ENCODE data around the gene GRIP1. TPM values are rescaled to one million over a fixed set of nuclear protein-coding genes. Genes with fewer than 3 reads are reported as not detected.

GRIP1 gene
- total and polyA plus RNA-seq, 10 of the 15 experiments (the other 5 are each of a cell fraction or from before 2014, with no cell fraction given) = 0.05 to 0.85 (median 0.50) TPM; not detected in 7

- TF ChIP-seq NFYB (IDR thresholded peaks at IDR 0.05; ENCODE audit: insufficient read depth, low read depth, low read length) (peak; percentile 56), BHLHE40 (IDR thresholded peaks at IDR 0.05; ENCODE audit: borderline replicate concordance in 1 of 2, low read depth in 2 of 2, low read length in 1 of 2) (no peak), KDM1A (IDR thresholded peaks at IDR 0.05; ENCODE audit: borderline replicate concordance) (no peak), KAT2A (conservative IDR thresholded peaks at IDR 0.05; ENCODE audit: control insufficient read depth, low read depth, low read length) (no peak), NFYA (IDR thresholded peaks at IDR 0.05; ENCODE audit: borderline replicate concordance, low read depth, low read length) (no peak)
Observed at GRCh38 chr12:66467932-66468331, 210.9 kb downstream of the GRIP1 start (continued).

GRCh38 chr12:66461331-66461730 lies 217.5 kb downstream of the GRIP1 start:
- no peak for ATAC-seq
- no peak overlapping the region for H3K4me2 ChIP-seq (ENCODE audit: control insufficient read depth, insufficient read depth)
- RAD21 ChIA-PET (ENCODE audit: unreplicated experiment) = no interaction called here
- BruUV-seq (replicated peaks) = no TSS peak
- FAIRE-seq = no peak
- no peaks in the 10 kb centered on the region for H3K9me3 ChIP-seq (replicated peaks; ENCODE audit: control insufficient read depth, insufficient read depth, low read length)
- CTCF ChIA-PET = interaction anchor here (1.0 kb wide), 1 partner anchor 9 kb away, joined by 3 read pairs; no protein-coding TSS in a partner anchor
- H2AFZ ChIP-seq (ENCODE audit: control insufficient read depth, low read depth, low read length) = no peak overlapping the region
- intact Hi-C loops (cut with micrococcal nuclease; ENCODE audit: unreplicated experiment) (no loop called here), in situ Hi-C loops (cut with MboI) (no loop called here)
- no peak for TF ChIP-seq NFYB (IDR thresholded peaks at IDR 0.05; ENCODE audit: insufficient read depth, low read depth, low read length)
- TF ChIP-seq ATF3 (IDR thresholded peaks at IDR 0.05; ENCODE audit: borderline replicate concordance, extremely low read depth, low read depth, low read length) = no peak
- TF ChIP-seq SMC3 (IDR thresholded peaks at IDR 0.05; ENCODE audit: borderline replicate concordance, low read length) = no peak
- no peak for TF ChIP-seq CHD1 (IDR thresholded peaks at IDR 0.05; ENCODE audit: low read depth, low read length)
- TF ChIP-seq HDAC6 (IDR thresholded peaks at IDR 0.05; ENCODE audit: unreplicated experiment) = no peak
- TF ChIP-seq MEF2A (IDR thresholded peaks at IDR 0.05; ENCODE audit: insufficient read depth, low read depth, low read length) = no peak
- TF ChIP-seq POU2F2 (IDR thresholded peaks at IDR 0.05; ENCODE audit: borderline replicate concordance, low read depth, low read length) = no peak
- no peak for TF ChIP-seq RAD51 (IDR thresholded peaks at IDR 0.05)
- TF ChIP-seq MYB (IDR thresholded peaks at IDR 0.05; ENCODE audit: borderline replicate concordance, low read depth, low read length) = no peak
- no peak for TF ChIP-seq SUZ12 (IDR thresholded peaks at IDR 0.05; ENCODE audit: unreplicated experiment)
- TF ChIP-seq CEBPB (IDR thresholded peaks at IDR 0.05; ENCODE audit: borderline replicate concordance in 1 of 2, low read depth in 2 of 2, low read length in 2 of 2) = no peak
- TF ChIP-seq EZH2 (IDR thresholded peaks at IDR 0.05; ENCODE audit: borderline replicate concordance, control insufficient read depth, low read depth, low read length) = no peak
- no peak for TF ChIP-seq YBX1 (IDR thresholded peaks at IDR 0.05)
- H3K4me3 ChIP-seq = no peak overlapping the region
- no peak for DNase-seq (ENCODE audit: low read depth, low spot score)
- POLR2A ChIA-PET = no interaction called here
- no peaks in the 10 kb centered on the region for H3K27me3 ChIP-seq (replicated peaks in 1 of 2; ENCODE audit: control insufficient read depth in 2 of 2, insufficient read depth in 2 of 2, low read length in 1 of 2)
- no peaks in the 10 kb centered on the region for H3K4me1 ChIP-seq (ENCODE audit: control insufficient read depth, insufficient read depth, low read length)
- H3K79me2 ChIP-seq (ENCODE audit: control insufficient read depth, insufficient read depth, low read length) = no peaks in the 10 kb centered on the region
- H3K9ac ChIP-seq (ENCODE audit: control insufficient read depth, insufficient read depth, low read length) = no peak overlapping the region
- H4K20me1 ChIP-seq (ENCODE audit: control insufficient read depth, insufficient read depth) = no peaks in the 10 kb centered on the region
- no peak overlapping the region for H3K27ac ChIP-seq (ENCODE audit: control insufficient read depth, insufficient read depth)
- SMC1A ChIA-PET (ENCODE audit: uncharacterized antibody, unreplicated experiment) = no interaction called here
- WGBS (ENCODE audit: insufficient coverage, insufficient replicate concordance, low lambda C conversion rate, missing lambda C conversion rate) = 42% methylated on average over 3 of the region's 3 CpGs
- H3K36me3 ChIP-seq (ENCODE audit: control insufficient read depth in 2 of 2, insufficient read depth in 2 of 2, low read length in 1 of 2) = no peaks in the 10 kb centered on the region

Measured in GM12878 (cell line).